ENCODE data around the gene PTPRB.

Gene PTPRB

GRCh38 chr12:70484464-70484863, 152.8 kb downstream of the PTPRB start:
- POLR2A ChIA-PET: no interaction called here
- no peak for DNase-seq (ENCODE audit: low read depth, low spot score)
- no peak overlapping the region for H3K4me3 ChIP-seq (ENCODE audit: low read depth, low read length)
- TF ChIP-seq CTCF (IDR thresholded peaks at IDR 0.05; ENCODE audit: insufficient read depth, low read length, missing control alignments): no peak
- CTCF ChIA-PET: no interaction called here

- no peak overlapping the region for H3K4me3 ChIP-seq (ENCODE audit: low read depth, low read length)
- POLR2A ChIA-PET: no interaction called here
- CTCF ChIA-PET: no interaction called here
- no peak for DNase-seq (ENCODE audit: low read depth, low spot score)
- no peak for TF ChIP-seq CTCF (IDR thresholded peaks at IDR 0.05; ENCODE audit: insufficient read depth, low read length, missing control alignments)
Observed at GRCh38 chr12:70482764-70483163, 154.5 kb downstream of the PTPRB start.

- no peak overlapping the region for H3K4me3 ChIP-seq (ENCODE audit: low read depth, low read length)
- TF ChIP-seq CTCF (IDR thresholded peaks at IDR 0.05; ENCODE audit: insufficient read depth, low read length, missing control alignments): no peak
- POLR2A ChIA-PET: no interaction called here
- no peak for DNase-seq (ENCODE audit: low read depth, low spot score)
- CTCF ChIA-PET: no interaction called here
Observed at GRCh38 chr12:70469221-70469820, 167.9 kb downstream of the PTPRB start.

- no peak overlapping the region for H3K4me3 ChIP-seq (ENCODE audit: low read depth, low read length)
- no peak for DNase-seq (ENCODE audit: low read depth, low spot score)
- no peak for TF ChIP-seq CTCF (IDR thresholded peaks at IDR 0.05; ENCODE audit: insufficient read depth, low read length, missing control alignments)
- ChIA-PET CTCF (no interaction called here), POLR2A (no interaction called here)
Observed at GRCh38 chr12:70468741-70469140, 168.5 kb downstream of the PTPRB start.

- POLR2A ChIA-PET: no interaction called here
- TF ChIP-seq CTCF (IDR thresholded peaks at IDR 0.05; ENCODE audit: insufficient read depth, low read length, missing control alignments): no peak
- no peak overlapping the region for H3K4me3 ChIP-seq (ENCODE audit: low read depth, low read length)
- DNase-seq (ENCODE audit: low read depth, low spot score): no peak
- CTCF ChIA-PET: no interaction called here
Observed at GRCh38 chr12:70467918-70468733, 169.1 kb downstream of the PTPRB start.

- TF ChIP-seq CTCF (IDR thresholded peaks at IDR 0.05; ENCODE audit: insufficient read depth, low read length, missing control alignments): no peak
- ChIA-PET CTCF (no interaction called here), POLR2A (no interaction called here)
- no peak overlapping the region for H3K4me3 ChIP-seq (ENCODE audit: low read depth, low read length)
- DNase-seq (ENCODE audit: low read depth, low spot score): no peak
Observed at GRCh38 chr12:70467476-70467875, 169.8 kb downstream of the PTPRB start.
